ENCODE data around the gene TMEM256. TPM values are rescaled to one million over a fixed set of nuclear protein-coding genes. Genes with fewer than 3 reads are reported as not detected.
A peak's percentile ranks its signal among the peaks of the same experiment; 100 is the strongest.

Gene TMEM256
- polyA plus RNA-seq, 3 donors = 39.2 to 81.4 (median 72.6) TPM

DNA sequence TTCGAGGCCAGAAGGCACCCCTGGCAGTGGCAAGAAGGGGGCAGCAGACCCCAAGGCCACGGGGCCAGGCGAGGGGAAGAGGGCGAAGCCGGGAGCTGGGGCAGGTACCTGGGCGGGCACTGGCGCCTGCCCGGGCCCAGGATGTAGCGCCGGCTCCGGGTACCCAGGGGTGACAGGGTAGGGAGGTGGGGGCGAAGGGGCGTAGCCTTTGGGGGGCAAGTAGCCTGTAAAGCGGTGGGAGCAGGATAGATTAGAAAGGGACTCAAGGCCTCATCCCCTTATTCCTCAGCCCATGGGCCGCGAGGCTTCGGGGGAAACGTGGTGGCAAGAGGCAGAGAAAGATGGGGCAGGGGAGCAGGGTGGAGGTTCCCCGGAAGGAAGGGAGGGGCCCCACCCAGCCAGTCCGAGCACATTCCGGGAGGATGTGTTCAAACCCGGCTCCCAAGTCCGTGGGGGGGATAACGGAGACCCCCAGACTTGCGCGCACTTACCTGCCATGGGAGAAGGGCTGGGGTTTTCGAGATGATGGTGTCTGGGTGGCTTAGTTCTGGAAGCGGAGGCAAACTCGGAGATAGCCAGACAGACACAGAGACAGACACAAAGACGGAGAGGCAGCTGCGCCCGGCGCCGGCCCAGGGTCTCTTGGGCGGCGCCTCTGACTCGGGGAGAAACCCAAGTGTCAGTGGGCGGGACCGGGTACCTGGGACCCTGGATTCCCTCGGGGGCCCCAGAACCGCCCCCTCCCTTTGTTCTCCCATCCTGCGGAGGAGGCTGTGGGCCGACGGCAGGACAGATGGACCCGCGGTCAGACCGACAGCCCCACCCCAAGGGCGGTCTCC, 10.1 kb downstream of the TMEM256 start:
- no peaks in the 10 kb centered on the region for H3K79me2 ChIP-seq (ENCODE audit: insufficient read depth, low read length)
- peak overlapping the region; percentile 16 to 81 for H3K27ac ChIP-seq (ENCODE audit: low read depth in 1 of 2, low read length in 2 of 2)
- peak overlapping the region; percentile 97 for H2AFZ ChIP-seq (ENCODE audit: insufficient read depth, low read depth, low read length, poor library complexity, severe bottlenecking)
- peaks cover 25 to 39% of the 10 kb centered on the region in 2 donors for H3K36me3 ChIP-seq (replicated peaks in 1 of 2; ENCODE audit: control insufficient read depth in 1 of 2, insufficient read depth in 2 of 2, low read length in 2 of 2)
- Mint-ChIP-seq H3K27ac (peak overlapping the region in 6 of 7 donors; percentile 46 to 91 (median 64)), H3K4me3 (peak overlapping the region; percentile 85 to 95), H3K4me1 (peaks cover 15% of the 10 kb centered on the region), H3K27me3 (ENCODE audit: low read depth in 3 of 3) (peaks cover 0 to 5% (median 3%) of the 10 kb centered on the region in 3 donors), H3K9me3 (peaks cover 0 to 2% (median 0%) of the 10 kb centered on the region in 7 donors), H3K36me3 (peaks cover 38 to 40% of the 10 kb centered on the region in 2 donors)
- TF ChIP-seq, protein P1, sequence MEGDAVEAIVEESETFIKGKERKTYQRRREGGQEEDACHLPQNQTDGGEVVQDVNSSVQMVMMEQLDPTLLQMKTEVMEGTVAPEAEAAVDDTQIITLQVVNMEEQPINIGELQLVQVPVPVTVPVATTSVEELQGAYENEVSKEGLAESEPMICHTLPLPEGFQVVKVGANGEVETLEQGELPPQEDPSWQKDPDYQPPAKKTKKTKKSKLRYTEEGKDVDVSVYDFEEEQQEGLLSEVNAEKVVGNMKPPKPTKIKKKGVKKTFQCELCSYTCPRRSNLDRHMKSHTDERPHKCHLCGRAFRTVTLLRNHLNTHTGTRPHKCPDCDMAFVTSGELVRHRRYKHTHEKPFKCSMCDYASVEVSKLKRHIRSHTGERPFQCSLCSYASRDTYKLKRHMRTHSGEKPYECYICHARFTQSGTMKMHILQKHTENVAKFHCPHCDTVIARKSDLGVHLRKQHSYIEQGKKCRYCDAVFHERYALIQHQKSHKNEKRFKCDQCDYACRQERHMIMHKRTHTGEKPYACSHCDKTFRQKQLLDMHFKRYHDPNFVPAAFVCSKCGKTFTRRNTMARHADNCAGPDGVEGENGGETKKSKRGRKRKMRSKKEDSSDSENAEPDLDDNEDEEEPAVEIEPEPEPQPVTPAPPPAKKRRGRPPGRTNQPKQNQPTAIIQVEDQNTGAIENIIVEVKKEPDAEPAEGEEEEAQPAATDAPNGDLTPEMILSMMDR (IDR thresholded peaks at IDR 0.05) = no peak
- 6% methylated on average over 38 of the region's 48 CpGs for WGBS (ENCODE audit: insufficient coverage)
- H3K9me3 ChIP-seq (replicated peaks in 1 of 2; ENCODE audit: control insufficient read depth in 1 of 2, insufficient read depth in 1 of 2, low read length in 2 of 2) = no peaks in the 10 kb centered on the region
- peaks cover 15 to 19% of the 10 kb centered on the region in 2 donors for H3K4me1 ChIP-seq (ENCODE audit: control insufficient read depth in 1 of 2, insufficient read depth in 2 of 2, low read length in 2 of 2)
- no peaks in the 10 kb centered on the region for H4K20me1 ChIP-seq (ENCODE audit: insufficient read depth, low read length)
- peak overlapping the region; percentile 69 for H3K9ac ChIP-seq (ENCODE audit: insufficient read depth, low read length, poor library complexity, severe bottlenecking)
- H3K4me2 ChIP-seq (replicated peaks; ENCODE audit: extremely low read depth, low read length, poor library complexity, severe bottlenecking) = peak overlapping the region; percentile 99
- DNase-seq = no peak
- H3K27me3 ChIP-seq (ENCODE audit: control insufficient read depth in 2 of 2, insufficient read depth in 2 of 2, low read length in 2 of 2) = no peaks in the 10 kb centered on the region
- peak overlapping the region; percentile 61 to 94 (median 79) for H3K4me3 ChIP-seq (replicated peaks in 1 of 3; ENCODE audit: low read depth in 2 of 3, low read length in 3 of 3)
- intact Hi-C loops (cut with micrococcal nuclease) = loop anchor here in 1 of 2 donors (5.0 kb wide), 1 partner anchor 42 kb away; the partner anchor contains the start of gene KCTD11

DNA sequence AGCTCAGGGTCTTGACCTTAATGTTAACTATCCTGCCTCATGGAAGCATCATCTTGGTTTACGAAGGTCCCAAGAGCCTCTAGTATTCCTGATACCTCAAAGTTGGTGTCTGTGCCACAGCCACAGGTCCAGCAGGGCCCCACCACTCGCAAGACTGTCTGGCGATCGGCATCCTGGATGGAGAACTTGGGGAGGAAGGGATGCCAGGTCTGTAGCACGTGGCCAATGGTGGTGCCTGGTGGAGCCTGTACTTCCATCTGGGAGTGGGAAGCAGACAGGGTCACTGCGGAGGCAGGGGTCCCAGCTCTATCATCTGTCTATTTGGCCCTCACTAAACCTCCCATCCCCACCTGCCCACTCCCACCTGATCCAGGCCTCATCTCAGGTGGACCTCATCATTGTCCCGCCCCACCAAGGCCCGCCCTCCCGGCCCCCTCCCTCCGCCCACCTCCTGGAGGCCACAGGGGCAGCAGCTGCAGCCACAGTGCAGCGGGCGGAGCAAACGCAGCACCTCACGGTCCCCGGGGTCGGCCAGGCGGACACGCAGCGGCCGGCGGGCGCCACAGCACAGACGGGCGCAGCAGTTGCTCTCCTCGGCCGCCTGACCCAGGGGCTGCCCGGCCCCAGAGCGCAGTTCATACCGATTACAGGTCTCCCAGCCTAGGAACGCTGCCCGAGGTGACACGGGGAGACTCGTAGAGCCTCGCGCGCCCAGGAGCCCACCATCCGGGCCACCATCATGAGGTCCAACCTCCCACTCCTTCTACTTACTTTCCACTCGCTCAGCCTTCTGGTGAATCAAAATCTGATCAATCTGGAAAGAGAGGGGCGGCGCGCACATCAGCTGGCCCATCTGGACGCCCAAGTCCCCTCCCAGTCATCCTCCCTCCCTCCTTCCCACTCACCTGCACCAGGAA, 10.9 kb downstream of the TMEM256 start:
- peaks cover 15 to 19% of the 10 kb centered on the region in 2 donors for H3K4me1 ChIP-seq (ENCODE audit: control insufficient read depth in 1 of 2, insufficient read depth in 2 of 2, low read length in 2 of 2)
- no peaks in the 10 kb centered on the region for H4K20me1 ChIP-seq (ENCODE audit: insufficient read depth, low read length)
- H3K4me2 ChIP-seq (replicated peaks; ENCODE audit: extremely low read depth, low read length, poor library complexity, severe bottlenecking) = peak overlapping the region; percentile 99
- H3K27me3 ChIP-seq (ENCODE audit: control insufficient read depth in 2 of 2, insufficient read depth in 2 of 2, low read length in 2 of 2) = no peaks in the 10 kb centered on the region
- TF ChIP-seq, protein P1 (IDR thresholded peaks at IDR 0.05) = no peak
- no peaks in the 10 kb centered on the region for H3K9me3 ChIP-seq (replicated peaks in 1 of 2; ENCODE audit: control insufficient read depth in 1 of 2, insufficient read depth in 1 of 2, low read length in 2 of 2)
- no peak overlapping the region for H3K27ac Mint-ChIP-seq
- H3K36me3 ChIP-seq (replicated peaks in 1 of 2; ENCODE audit: control insufficient read depth in 1 of 2, insufficient read depth in 2 of 2, low read length in 2 of 2) = peaks cover 31 to 48% of the 10 kb centered on the region in 2 donors
- 94% methylated on average over 23 of the region's 42 CpGs for whole genome bisulfite sequencing (ENCODE audit: insufficient coverage)
- H3K36me3 Mint-ChIP-seq = peaks cover 43 to 49% of the 10 kb centered on the region in 2 donors
- peaks cover 0 to 5% (median 3%) of the 10 kb centered on the region in 3 donors for H3K27me3 Mint-ChIP-seq (ENCODE audit: low read depth in 3 of 3)
- H3K4me1 Mint-ChIP-seq = peaks cover 15% of the 10 kb centered on the region
- peak overlapping the region; percentile 31 to 48 for H3K4me3 Mint-ChIP-seq
- peak overlapping the region in 2 of 3 experiments; percentile 79 to 94 for H3K4me3 ChIP-seq (replicated peaks in 1 of 3; ENCODE audit: low read depth in 2 of 3, low read length in 3 of 3)
- intact Hi-C loops (cut with micrococcal nuclease) = loop anchor here in 1 of 2 donors (5.0 kb wide), 1 partner anchor 41 kb away; the partner anchor contains the start of gene KCTD11
- no peak for DNase-seq
- H3K9me3 Mint-ChIP-seq = peaks cover 0 to 2% (median 0%) of the 10 kb centered on the region in 7 donors
- no peaks in the 10 kb centered on the region for H3K79me2 ChIP-seq (ENCODE audit: insufficient read depth, low read length)
- H3K9ac ChIP-seq (ENCODE audit: insufficient read depth, low read length, poor library complexity, severe bottlenecking) = peak overlapping the region; percentile 27
- no peak overlapping the region for H3K27ac ChIP-seq (ENCODE audit: low read depth in 1 of 2, low read length in 2 of 2)
- H2AFZ ChIP-seq (ENCODE audit: insufficient read depth, low read depth, low read length, poor library complexity, severe bottlenecking) = peak overlapping the region; percentile 97

Data from CD14-positive monocyte (primary cell).